ENCODE measurements around the gene CYP2D6.

The CYP2D6 gene

DNA sequence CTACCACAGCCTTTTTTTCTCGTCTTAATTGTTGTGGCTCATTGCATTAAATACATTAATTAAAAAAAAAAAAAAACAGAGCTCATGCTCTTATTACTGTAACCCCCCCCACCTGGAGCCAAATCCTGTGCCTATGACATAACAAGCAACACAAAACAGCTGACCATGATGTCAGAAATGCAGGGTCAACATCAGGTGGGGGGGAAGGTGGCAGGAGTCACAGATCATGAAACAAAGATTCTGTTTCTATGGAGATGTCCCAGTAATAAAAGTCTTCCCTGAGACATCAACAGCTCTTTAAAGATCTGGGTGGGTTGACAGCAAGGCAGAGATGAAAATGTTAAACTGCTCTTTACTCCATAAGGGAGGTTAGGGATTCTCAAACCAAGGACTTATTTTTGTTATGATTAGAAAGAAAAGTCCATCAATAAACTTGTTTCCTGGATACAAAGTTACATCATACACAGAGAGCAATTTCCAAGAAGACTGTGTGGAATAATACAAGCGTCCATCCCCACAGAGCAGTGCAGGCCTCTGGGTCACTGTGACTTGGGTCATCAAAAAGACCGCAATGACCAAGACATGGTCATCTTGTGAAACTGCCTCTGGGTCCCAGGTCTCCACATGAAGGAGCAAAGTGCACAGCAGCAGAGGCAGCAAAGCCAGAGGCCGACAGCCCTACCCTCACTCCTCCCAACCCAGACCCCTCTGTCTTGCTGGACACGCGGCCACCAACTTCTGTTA is 42.7 kb upstream of the CYP2D6 start:
- TF ChIP-seq, protein P1, sequence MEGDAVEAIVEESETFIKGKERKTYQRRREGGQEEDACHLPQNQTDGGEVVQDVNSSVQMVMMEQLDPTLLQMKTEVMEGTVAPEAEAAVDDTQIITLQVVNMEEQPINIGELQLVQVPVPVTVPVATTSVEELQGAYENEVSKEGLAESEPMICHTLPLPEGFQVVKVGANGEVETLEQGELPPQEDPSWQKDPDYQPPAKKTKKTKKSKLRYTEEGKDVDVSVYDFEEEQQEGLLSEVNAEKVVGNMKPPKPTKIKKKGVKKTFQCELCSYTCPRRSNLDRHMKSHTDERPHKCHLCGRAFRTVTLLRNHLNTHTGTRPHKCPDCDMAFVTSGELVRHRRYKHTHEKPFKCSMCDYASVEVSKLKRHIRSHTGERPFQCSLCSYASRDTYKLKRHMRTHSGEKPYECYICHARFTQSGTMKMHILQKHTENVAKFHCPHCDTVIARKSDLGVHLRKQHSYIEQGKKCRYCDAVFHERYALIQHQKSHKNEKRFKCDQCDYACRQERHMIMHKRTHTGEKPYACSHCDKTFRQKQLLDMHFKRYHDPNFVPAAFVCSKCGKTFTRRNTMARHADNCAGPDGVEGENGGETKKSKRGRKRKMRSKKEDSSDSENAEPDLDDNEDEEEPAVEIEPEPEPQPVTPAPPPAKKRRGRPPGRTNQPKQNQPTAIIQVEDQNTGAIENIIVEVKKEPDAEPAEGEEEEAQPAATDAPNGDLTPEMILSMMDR (IDR thresholded peaks at IDR 0.05; ENCODE audit: low read depth, low read length) = no peak
- H3K36me3 ChIP-seq = peaks cover 9% of the 10 kb centered on the region
- peaks cover 23% of the 10 kb centered on the region for H3K4me1 ChIP-seq
- H3K27me3 ChIP-seq = no peaks in the 10 kb centered on the region
- no peaks in the 10 kb centered on the region for H3K9me3 ChIP-seq
- no peak overlapping the region for H3K4me3 ChIP-seq (ENCODE audit: low read depth, low read length)
- no peak for DNase-seq

DNA sequence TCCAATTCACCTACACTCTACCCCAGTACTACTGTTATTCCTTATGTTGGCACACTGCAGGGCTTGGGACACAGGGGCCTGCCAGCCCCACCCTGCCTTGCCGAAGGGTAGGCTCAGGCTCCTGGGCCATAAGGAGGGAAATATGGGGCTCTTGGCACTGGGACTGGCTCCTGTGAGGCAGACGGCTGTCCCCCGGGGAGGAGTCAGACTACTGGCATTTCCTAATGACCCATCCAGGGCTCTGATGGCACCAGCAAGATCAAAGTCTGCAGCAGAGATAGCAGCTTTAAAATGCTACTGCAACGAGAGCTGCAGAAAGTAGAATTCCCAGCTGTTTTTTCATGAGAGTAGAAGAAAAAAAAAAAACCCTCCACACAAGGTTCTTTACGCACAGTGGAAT is 42.2 kb upstream of the CYP2D6 start:
- Histone ChIP-seq H3K36me3 (peaks cover 11% of the 10 kb centered on the region), H3K4me1 (peaks cover 23% of the 10 kb centered on the region)
- TF ChIP-seq, protein P1 (IDR thresholded peaks at IDR 0.05; ENCODE audit: low read depth, low read length) = no peak

DNA sequence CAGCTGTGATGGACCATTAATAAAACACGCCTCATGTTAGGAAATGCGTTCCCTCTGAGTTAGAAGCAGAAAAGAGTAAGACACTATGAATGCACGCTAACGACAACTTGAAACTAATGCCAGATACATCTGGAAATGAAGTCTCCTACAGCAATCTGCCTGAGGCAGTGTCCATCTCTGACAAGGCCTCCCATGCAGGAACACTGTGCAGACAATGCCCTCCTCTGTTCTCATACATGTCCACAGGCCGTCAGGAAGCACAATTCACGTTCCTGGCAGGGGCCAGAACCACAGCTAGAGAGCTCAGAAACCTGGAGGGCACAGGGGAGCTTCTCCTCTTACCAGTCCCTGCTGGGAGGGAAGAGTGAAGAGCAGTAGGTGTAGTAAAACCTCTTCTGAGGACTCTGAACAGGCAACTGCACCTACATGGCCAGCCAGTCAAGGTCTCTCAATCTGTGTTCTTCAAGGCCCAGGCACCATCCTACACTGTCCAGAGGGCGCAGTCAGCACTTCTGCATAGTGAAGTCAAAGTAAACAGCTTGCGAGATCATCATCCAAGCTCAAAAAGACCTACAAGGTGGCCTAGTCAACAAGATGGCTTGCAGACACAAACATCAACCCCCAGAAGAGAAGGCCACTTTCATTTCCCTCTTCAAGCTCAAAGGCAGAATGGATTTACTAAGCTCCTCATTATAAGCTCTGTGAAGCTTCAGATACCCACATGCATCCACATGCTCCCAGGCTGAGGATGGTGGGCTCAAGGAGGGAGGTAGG is 41.5 kb upstream of the CYP2D6 start:
- H3K4me1 ChIP-seq = peaks cover 23% of the 10 kb centered on the region
- peak; percentile 35 for DNase-seq
- H3K9me3 ChIP-seq = no peaks in the 10 kb centered on the region
- H3K4me3 ChIP-seq (ENCODE audit: low read depth, low read length) = no peak overlapping the region
- no peaks in the 10 kb centered on the region for H3K27me3 ChIP-seq
- TF ChIP-seq, protein P1 (IDR thresholded peaks at IDR 0.05; ENCODE audit: low read depth, low read length) = no peak
- peaks cover 8% of the 10 kb centered on the region for H3K36me3 ChIP-seq

More for the DNA sequence above, 42.2 kb upstream of the CYP2D6 start:
- H3K9me3 ChIP-seq = no peaks in the 10 kb centered on the region
- no peak overlapping the region for H3K4me3 ChIP-seq (ENCODE audit: low read depth, low read length)
- peak; percentile 64 for DNase-seq
- H3K27me3 ChIP-seq = no peaks in the 10 kb centered on the region

DNA sequence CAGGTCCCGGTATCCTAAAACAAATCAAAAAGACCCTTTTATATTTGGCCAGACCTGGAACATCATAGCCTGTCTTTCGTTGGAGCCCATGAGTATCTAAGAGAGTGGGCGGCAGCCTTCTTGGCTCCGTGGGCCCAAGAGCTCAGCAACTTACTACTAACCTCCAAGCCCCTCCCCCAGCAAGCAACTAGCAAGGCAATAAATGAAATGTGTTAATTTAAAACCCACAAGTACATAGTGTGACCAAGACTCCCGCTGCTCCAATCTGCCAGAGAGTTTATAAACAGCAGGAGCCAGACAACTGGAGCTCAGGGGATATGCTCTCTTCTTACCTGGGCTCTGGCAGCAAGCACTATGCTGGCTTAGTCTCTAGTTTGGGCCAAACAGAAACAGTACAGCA is 40.8 kb upstream of the CYP2D6 start:
- DNase-seq = no peak
- H3K27me3 ChIP-seq = no peaks in the 10 kb centered on the region
- peaks cover 7% of the 10 kb centered on the region for H3K36me3 ChIP-seq

DNA sequence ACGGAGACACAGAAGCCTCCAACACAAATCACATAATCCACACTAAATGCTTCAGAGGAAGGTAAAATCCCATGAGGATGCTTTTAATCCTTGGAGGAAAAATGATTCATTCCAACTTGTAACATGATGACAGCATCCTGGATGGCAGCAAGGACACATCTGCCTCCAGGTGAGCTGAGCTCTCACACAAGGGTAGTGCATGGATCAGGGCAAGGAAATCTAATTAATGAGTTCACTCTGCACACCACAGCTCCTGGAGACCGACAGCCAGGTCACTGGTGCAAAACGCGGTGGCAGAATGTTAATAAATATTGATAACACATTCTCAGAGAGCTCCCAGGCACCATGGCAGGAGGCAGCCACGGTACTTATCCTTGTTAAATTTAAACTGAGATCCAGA is 40.3 kb upstream of the CYP2D6 start:
- H3K4me1 ChIP-seq = peaks cover 23% of the 10 kb centered on the region
- DNase-seq = no peak
- no peaks in the 10 kb centered on the region for H3K9me3 ChIP-seq
- TF ChIP-seq, protein P1 (IDR thresholded peaks at IDR 0.05; ENCODE audit: low read depth, low read length) = no peak
- H3K36me3 ChIP-seq = peaks cover 7% of the 10 kb centered on the region
- no peaks in the 10 kb centered on the region for H3K27me3 ChIP-seq
- H3K4me3 ChIP-seq (ENCODE audit: low read depth, low read length) = no peak overlapping the region

More for the DNA sequence above, 40.8 kb upstream of the CYP2D6 start:
- Histone ChIP-seq H3K4me1 (peaks cover 23% of the 10 kb centered on the region), H3K4me3 (ENCODE audit: low read depth, low read length) (no peak overlapping the region), H3K9me3 (no peaks in the 10 kb centered on the region)
- TF ChIP-seq, protein P1 (IDR thresholded peaks at IDR 0.05; ENCODE audit: low read depth, low read length) = no peak

DNA sequence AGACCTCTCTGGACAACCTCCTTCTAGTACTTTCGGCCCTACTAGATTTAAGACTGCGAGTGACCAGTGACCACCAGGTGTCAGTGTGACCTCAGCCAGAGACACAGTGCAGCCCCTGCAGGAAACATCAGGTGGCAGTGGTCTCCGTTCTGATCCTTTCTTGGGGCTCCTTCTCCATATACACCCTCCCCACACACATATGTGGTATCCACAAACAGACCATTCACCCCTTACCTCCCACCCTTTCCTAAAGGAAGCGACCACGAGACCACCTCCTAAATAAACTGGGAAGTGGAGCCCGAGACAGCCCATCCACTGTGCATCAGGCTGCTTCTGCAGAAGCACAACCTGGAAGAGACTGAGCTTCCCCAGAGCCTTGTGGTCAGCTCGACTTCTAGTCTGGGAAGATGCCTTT is 38.5 kb upstream of the CYP2D6 start:
- peaks cover 23% of the 10 kb centered on the region for H3K4me1 ChIP-seq
- no peak overlapping the region for H3K4me3 ChIP-seq (ENCODE audit: low read depth, low read length)
- H3K36me3 ChIP-seq = peaks cover 7% of the 10 kb centered on the region
- H3K27me3 ChIP-seq = no peaks in the 10 kb centered on the region
- no peaks in the 10 kb centered on the region for H3K9me3 ChIP-seq
- peak; percentile 84 for DNase-seq
- TF ChIP-seq, protein P1 (IDR thresholded peaks at IDR 0.05; ENCODE audit: low read depth, low read length) = peak; percentile 100
